ENCODE measurements around the gene PPARD. TPM values are rescaled to one million over a fixed set of nuclear protein-coding genes. Genes with fewer than 3 reads are reported as not detected.
A peak's percentile ranks its signal among the peaks of the same experiment; 100 is the strongest.

The PPARD gene
- total and polyA plus RNA-seq, 2 of the 13 experiments (the other 11 are each of a cell fraction or from before 2014, with no cell fraction given) = 6.1 to 13.3 TPM

DNA sequence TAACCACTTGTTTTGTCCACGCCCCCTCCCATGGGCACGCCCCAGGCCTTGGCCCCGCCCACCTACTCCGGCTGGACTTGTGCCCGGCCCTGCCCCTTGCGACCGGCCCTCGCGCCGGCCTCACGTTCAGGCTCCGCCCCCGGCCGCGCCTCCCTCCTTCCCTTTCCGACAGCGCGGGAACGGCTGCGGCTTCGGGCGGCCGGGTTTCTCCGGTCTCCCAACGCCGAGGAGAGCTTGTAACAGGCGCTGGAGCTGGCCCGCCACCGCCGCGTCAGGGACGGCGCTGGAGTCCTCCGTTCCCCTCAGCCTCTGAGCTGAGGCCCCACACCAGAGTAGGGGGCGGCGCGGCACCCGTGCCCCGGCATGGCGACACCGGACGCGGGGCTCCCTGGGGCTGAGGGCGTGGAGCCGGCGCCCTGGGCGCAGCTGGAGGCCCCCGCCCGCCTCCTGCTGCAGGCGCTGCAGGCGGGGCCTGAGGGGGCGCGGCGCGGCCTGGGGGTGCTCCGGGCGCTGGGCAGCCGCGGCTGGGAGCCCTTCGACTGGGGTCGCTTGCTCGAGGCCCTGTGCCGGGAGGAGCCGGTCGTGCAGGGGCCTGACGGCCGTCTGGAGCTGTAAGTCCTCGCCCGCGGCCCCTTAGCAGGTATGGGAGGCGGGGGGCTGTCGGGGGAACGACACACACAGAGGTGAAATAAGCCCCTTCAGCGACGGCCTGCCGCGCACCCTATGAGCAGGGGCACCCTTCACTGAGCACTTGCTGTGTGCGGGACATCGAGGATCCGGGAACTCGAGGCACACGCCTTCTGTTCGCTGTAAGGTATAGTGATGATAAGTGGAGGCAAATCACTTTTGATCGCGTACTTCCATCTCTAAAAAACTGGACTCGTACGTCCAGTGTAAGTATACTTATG lies 110.1 kb downstream of the PPARD start, which contains the start of gene FANCE (continued):
- TF ChIP-seq, protein P1, sequence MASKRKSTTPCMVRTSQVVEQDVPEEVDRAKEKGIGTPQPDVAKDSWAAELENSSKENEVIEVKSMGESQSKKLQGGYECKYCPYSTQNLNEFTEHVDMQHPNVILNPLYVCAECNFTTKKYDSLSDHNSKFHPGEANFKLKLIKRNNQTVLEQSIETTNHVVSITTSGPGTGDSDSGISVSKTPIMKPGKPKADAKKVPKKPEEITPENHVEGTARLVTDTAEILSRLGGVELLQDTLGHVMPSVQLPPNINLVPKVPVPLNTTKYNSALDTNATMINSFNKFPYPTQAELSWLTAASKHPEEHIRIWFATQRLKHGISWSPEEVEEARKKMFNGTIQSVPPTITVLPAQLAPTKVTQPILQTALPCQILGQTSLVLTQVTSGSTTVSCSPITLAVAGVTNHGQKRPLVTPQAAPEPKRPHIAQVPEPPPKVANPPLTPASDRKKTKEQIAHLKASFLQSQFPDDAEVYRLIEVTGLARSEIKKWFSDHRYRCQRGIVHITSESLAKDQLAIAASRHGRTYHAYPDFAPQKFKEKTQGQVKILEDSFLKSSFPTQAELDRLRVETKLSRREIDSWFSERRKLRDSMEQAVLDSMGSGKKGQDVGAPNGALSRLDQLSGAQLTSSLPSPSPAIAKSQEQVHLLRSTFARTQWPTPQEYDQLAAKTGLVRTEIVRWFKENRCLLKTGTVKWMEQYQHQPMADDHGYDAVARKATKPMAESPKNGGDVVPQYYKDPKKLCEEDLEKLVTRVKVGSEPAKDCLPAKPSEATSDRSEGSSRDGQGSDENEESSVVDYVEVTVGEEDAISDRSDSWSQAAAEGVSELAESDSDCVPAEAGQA (IDR thresholded peaks at IDR 0.05; ENCODE audit: low read depth) = peak; percentile 76; the same call in 1 of the 2 replicates
- TF ChIP-seq, protein P1 (CRISPR knock-in tag; IDR thresholded peaks at IDR 0.05; ENCODE audit: borderline replicate concordance) = no peak; the same call in 1 of the 2 replicates
- TF ChIP-seq POLR2AphosphoS2 (IDR thresholded peaks at IDR 0.05; ENCODE audit: low read depth, low read length) (no peak), CHCHD3 (CRISPR knock-in tag; IDR thresholded peaks at IDR 0.05) (peak; percentile 89; the same call in 1 of the 2 replicates), MTF2 (CRISPR knock-in tag; IDR thresholded peaks at IDR 0.05; ENCODE audit: borderline replicate concordance) (peak; percentile 5; the same call in 1 of the 2 replicates), SRF (IDR thresholded peaks at IDR 0.05; ENCODE audit: low read depth, low read length) (no peak), ZIK1 (CRISPR knock-in tag; IDR thresholded peaks at IDR 0.05; ENCODE audit: borderline replicate concordance, low read depth) (peak; percentile 87; the same call in 1 of the 2 replicates), MYNN (CRISPR knock-in tag; IDR thresholded peaks at IDR 0.05; ENCODE audit: low read depth) (no peak), ZNF546 (CRISPR knock-in tag; conservative IDR thresholded peaks at IDR 0.05) (peak; percentile 74; the same call in 1 of the 2 replicates), ZBTB20 (CRISPR knock-in tag; IDR thresholded peaks at IDR 0.05; ENCODE audit: borderline replicate concordance, low read depth) (0 out of 2 replicates have a peak, but pooled peaks have one; percentile 44), ZNF709 (CRISPR knock-in tag; IDR thresholded peaks at IDR 0.05) (0 out of 2 replicates have a peak, but pooled peaks have one; percentile 56), ZBTB7A (CRISPR knock-in tag; IDR thresholded peaks at IDR 0.05) (0 out of 2 replicates have a peak, but pooled peaks have one; percentile 20), LCORL (IDR thresholded peaks at IDR 0.05) (no peak), LCORL (CRISPR knock-in tag; IDR thresholded peaks at IDR 0.05) (no peak; the same call in 1 of the 2 replicates), ZSCAN31 (CRISPR knock-in tag; IDR thresholded peaks at IDR 0.05; ENCODE audit: low read depth) (no peak), RXRA (CRISPR knock-in tag; IDR thresholded peaks at IDR 0.05) (peak; percentile 57; the same call in 1 of the 2 replicates), ZNF432 (CRISPR knock-in tag; IDR thresholded peaks at IDR 0.05; ENCODE audit: borderline replicate concordance) (no peak), TMF1 (CRISPR knock-in tag; IDR thresholded peaks at IDR 0.05; ENCODE audit: low read depth) (peak; percentile 91)
- TF ChIP-seq, protein P2, sequence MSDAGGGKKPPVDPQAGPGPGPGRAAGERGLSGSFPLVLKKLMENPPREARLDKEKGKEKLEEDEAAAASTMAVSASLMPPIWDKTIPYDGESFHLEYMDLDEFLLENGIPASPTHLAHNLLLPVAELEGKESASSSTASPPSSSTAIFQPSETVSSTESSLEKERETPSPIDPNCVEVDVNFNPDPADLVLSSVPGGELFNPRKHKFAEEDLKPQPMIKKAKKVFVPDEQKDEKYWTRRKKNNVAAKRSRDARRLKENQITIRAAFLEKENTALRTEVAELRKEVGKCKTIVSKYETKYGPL (CRISPR knock-in tag; IDR thresholded peaks at IDR 0.05) = no peak
- TF ChIP-seq, protein P3, sequence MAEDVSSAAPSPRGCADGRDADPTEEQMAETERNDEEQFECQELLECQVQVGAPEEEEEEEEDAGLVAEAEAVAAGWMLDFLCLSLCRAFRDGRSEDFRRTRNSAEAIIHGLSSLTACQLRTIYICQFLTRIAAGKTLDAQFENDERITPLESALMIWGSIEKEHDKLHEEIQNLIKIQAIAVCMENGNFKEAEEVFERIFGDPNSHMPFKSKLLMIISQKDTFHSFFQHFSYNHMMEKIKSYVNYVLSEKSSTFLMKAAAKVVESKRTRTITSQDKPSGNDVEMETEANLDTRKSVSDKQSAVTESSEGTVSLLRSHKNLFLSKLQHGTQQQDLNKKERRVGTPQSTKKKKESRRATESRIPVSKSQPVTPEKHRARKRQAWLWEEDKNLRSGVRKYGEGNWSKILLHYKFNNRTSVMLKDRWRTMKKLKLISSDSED (CRISPR knock-in tag; IDR thresholded peaks at IDR 0.05) = no peak

Data from HepG2 (cell line).